Measurements from ENCODE around the gene TYROBP.
"Not testable (repeated sequence)": the region's sequence is repeated elsewhere in the genome, so short reads cannot be mapped to it uniquely, and the experiment has no call there.

The TYROBP gene

DNA sequence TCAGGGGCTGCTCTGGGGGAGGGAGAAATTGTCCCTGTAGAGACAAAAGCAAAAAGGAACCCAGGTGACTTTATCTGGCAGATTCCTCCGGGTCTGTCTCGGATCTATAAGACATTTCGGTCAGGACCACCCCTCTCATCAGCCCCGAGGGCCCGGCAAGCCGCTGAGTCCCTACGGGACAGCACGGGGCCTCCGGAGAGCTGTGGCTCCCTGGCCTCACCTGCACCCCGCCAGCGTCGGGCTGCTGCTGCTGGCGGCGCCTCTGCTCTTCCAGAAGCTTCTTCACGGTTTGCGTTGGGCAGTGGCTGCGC is 9.6 kb downstream of the TYROBP start:
- no peak for DNase-seq

DNA sequence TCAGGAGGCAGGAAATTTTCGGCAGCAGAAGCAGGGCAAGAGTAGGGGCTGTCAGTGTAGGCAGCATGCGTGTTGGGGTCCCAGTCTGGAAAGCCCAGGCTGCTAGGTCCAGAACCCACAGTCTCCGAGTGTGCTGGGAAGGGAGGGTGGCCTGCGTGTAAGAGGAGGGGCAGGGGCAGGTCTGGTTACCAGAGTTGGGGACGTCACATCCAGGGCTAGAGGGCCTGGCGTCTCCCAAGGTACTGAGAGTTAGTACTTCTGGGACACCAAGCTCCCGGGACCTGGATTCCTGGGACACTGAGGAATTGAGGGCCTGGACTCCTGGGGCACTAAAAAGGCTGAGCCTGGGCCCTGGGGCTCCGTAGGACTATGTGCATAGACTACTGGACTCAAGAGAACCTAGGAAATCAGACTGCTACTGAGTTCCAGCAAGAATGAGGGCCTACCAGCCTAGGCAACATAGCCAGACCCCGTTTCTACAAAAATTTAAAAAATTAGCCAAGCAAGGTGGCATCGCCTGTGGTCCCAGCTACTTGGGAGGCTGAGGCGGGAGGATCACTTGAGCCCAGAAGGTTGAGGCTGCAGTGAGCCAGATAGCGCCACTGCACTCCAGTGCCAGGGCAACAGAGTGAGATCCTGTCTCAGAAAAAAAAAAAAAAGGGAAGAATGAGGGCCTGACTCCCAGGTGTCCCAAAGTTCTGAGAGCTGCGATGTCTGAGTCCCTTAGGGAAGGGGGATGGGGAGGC is 10.2 kb downstream of the TYROBP start:
- no peak for DNase-seq

DNA sequence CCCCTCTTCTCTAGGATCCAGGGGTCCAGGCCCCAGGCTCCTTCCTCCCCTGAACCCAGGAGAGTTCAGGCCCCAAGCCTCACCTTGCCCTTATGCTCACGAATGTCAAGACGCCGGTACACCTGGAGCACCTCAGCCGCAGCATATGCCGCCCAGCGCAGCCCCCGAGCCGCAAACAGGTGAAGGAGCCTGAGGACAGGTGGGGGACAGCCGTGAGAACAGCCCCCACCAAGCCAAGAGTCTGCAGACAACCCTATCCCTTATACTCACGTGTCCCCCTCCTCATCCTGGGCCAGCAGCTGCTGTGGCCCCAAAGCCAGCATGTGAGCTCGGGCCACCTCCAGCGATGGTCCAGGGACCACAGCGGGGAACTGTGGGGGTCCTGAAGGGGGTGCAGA is 11.5 kb downstream of the TYROBP start:
- DNase-seq: no peak

DNA sequence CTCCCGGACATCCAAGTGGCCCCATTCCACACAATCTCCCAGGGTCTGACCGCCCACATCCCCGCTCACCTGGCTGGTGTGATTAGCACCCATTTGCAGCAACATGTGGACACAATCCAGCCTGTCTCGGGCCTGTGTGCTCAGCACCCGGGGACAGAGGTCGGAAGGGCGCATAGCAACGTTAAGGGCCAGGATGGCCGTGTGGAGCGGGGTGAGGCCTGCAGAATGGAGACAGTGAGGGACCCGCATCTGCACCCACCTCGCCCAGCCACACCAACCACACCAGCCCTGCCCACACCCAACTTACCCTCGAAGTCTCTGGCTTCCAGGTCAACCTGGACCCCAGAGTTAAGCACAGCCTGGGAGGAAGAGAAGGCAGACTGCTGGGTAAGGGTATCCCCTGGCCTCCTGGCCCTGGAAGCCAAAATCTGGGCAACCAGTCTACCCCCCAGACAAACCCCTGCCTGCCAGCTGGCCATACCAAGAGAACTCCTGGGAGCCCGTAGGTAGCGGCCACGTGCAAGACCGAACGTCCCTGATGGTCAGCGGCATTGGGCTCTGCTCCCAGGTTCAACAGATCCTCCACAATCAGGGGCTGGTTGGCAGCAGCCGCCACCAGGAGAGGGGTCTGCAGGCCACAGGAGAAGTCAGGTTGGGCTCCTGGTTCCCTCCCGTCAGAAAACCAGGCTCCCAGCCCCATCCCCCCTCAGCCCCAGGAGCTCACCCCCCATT is 12.0 kb downstream of the TYROBP start:
- DNase-seq: no peak

DNA sequence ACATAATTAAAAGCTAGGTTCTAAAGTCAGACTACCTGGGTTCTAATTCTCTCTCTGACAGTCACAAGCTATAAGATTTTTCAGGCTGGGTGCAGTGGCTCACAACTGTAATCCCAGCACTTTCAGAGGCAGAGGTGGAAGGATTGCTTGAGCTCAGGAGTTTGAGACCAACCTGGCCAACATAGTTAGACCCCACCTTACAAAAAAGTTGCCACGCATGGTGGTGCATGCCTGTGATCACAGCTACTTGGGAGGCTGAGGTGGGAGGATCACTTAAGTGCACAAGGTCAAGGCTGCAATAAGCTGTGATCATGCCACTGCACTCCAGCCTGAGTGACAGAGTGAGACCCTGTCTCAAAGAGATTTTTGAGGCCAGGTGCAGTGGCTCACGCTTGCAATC is 13.8 kb downstream of the TYROBP start:
- no peak for DNase-seq

DNA sequence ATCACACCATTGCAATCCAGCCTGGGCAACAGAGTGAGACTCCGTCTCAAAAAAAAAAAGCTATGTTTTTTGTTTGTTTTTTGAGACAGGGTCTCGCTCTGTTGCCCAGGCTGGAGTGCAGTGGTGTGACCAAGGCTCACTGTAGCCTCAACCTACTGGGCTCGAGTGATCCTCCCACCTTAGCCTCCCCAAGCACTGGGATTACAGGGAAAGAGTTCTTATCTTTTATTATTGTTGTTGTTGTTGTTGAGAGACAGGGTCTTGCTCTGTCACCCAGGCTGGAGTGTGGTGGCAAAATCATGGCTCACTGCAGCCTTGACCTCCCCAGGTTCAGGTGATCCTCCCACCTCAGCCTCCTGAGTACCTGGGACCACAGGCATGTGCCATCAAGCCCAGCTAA is 16.3 kb downstream of the TYROBP start:
- DNase-seq: not testable (repeated sequence)

DNA sequence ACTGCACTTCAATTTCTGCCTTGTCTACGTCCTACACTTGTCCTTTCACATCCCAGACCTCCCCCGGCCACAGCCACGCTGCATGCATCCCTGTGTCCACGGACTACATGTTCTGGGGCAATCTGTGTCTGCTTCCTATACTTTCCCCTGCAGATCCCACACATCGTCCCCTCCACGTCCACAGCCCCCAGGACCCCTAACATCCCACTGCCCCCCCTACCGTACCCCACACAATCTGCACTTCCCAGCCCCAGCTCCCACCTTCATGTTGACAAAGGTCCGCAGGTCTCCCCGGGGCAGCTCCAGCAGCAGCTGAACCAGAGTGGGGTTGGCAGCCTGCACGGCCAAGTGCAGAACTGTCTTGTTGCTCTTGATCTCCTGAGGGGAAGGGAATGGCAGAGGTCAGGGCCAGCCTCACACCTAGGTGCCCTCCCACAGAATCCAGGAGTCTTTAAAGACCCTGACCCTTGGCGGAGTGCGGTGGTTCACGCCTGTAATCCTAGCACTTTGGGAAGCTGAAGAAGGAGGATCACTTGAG is 17.9 kb downstream of the TYROBP start:
- DNase-seq: no peak

DNA sequence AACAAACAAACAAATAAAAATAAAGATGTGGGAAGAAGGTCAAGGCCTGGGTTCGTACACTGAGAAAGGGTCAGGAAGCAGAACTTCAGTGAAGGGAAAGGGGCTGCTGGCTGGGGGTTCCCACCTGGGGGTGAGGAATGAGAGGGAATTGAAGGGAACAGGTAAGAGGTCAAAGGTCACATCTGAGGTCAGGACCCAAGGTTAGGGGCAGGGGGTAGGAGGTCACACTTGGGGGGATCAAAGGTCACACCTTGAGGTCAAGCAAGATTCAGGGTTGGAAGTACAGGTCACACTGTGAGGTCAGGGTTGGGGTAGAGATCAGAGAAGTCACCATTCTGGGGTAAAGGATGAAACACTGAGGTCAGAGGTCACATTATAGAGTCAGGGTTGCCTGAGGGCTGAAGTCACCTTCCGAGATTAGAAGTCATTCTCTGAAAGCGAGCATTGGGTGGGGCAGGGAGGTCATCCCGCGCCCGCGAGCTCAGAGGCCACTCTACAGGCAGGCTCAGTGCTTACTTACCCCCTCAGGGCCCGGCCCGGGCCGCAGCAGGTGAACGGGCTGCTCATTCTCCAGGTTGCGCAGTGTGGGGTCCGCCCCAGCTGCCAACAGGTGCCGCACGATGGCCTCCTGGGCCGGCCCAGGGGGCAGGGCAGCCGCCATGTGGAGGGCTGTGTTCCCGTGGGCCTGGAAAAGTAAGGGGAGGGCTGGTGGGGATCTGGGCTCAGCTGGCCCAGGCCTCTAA is 18.6 kb downstream of the TYROBP start:
- DNase-seq: no peak

DNA sequence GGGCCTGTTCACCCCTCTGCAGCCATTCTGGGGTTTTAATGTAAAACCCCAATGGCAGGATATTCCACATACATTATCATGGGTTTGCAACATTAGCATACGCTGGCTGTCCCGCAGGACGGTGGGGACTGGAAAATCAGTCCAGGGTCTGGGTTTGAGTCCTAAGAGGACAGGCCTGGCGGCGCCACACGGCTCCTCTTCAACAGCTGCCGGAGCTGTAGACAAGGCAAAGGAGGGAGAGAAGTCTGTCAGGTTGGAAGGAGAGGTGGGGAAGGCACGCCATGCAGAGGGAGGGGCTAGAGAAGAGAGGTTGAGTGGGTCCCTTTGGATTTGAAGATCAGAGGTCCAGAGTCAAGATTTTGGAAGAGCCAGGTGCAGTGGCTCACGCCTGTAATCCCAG is 19.7 kb downstream of the TYROBP start:
- DNase-seq: no peak

DNA sequence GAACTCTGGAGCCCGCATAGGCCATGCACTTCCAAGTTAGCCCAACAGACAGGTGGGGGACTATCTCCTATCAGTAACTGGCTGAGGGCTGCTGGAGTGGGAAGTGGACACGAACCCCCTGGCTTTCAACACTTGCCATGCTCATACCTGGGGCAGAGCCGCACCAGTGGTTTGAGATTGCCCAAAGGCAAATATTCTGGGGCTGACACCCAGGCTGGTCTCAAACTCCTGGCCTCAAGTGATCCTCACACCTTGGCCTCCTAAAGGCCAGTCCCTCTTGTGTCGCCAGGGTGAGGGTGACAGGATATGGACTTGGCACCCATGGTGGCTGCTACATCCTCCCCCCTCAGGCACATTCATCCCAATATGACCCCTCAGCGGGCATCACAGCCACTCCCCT is 20.9 kb downstream of the TYROBP start:
- DNase-seq: no peak

DNA sequence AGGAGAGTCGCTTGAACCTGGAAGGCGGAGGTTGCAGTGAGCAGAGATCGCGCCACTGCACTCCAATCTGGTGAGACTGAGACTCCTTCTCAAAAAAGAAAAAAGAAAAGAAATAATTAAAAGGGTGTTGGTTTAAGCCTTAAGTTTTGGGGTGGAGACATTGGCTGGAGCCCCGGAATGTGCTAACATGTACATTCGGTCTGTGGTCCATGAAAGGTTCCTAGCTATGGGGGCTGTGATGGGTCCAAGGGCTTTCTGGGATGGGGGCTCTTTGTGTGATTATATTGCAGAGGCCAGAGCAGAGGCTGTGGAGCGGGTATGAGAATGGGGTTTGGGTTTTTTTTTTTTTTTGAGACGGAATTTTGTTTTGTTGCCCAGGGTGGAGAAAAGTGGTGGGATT is 22.2 kb downstream of the TYROBP start:
- DNase-seq: no peak

DNA sequence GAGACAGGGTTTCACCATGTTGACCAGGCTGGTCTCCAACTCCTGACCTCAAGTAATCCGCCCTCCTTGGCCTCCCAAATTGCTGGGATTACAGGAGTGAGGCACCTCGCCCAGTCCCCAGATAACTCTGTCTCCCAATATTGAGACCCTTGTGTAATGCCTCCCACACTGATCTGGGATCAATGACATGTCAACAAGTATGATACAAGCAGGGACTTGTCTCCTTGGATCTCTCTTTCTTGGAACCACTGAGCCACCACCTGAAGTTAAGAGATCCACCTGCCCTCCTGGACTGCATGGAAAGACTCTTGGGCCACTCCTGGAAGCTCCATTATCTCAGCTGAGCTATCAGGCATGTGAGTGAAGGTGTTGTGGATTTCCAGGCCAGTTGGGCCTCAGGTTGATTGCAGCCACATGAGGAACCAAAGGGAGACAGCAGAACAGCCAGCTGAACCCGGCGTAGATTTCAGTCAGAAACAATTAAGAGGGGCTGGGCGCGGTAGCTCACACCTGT is 22.8 kb downstream of the TYROBP start:
- no peak for DNase-seq

DNA sequence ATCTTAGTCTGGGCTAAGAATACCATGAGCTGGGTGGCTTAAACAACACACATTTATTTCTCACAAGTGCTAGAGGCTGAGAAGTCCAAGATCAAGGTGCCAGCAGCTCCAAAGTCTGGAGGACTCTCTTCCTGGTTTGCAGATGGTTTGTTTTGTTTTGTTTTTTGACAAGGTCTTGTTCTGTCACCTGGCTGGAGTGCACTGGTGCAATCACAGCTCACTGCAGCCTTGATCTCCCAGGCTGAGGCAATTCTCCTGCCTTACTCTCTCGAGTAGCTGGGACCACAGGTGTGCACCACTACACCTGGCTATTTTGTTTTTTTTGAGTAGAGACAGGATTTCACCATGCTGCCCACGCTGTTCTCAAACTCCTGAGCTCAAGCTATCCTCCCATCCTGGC is 24.2 kb downstream of the TYROBP start:
- no peak for DNase-seq

DNA sequence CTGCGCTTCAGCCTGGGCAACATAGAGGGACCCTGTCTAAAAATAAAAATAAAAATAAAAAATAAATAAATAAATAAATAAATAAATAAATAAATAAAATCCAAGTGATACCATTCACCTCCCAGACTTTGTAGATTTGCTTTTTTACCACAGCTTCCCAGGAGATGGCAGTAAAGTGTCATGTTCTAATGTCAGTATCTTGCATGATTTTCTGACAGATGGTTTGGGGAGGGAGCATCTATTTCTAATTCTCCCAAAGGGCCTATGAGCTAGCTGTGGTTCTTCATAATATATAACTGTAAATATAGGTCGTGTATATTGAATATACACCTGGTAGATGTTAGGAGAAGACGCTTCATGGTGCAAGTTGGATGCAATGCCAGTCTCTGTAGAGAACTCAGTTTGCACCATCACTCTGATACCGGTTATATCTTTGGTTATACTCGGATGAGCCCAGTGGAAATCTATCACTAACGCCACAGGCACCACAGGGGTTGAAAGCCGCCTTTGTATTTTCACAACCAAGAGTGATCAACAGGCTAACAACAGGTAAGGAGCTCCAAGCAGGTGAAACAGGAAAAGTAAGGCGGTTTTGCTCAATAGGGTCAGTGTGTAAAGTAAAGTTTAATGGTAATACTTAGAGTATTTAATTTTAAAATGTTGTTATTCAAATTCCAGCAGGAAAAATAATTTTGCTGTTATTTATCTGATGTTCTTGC is 25.8 kb downstream of the TYROBP start:
- peak; percentile 34 to 75 for DNase-seq

DNA sequence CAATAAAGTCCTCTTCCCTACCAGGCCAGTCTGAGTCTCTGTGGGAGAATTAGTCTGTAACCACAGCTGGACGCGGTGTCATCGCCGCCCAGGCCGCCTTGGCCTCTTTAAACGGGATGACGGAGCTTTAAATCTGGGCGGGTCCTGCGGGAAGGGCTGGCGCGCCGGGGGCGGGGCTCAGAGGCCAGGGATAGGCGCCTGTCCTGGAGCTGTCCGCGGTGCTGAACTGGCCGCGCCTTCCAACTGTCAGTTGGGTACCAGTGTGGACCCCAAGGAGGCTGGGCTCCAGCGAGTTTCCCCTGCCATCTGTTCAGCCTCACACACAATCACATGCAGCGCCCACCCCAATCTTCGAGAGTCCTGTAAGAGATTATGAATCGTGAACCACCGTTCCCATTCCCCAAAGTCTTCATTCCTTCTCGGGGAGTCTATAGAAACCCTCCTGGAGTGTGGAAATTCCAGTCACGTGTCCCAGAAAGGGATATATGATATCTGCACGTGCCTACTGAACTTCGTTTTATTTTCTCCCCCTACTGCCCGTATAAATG is 28.3 kb downstream of the TYROBP start:
- peak; percentile 5 to 60 for DNase-seq

DNA sequence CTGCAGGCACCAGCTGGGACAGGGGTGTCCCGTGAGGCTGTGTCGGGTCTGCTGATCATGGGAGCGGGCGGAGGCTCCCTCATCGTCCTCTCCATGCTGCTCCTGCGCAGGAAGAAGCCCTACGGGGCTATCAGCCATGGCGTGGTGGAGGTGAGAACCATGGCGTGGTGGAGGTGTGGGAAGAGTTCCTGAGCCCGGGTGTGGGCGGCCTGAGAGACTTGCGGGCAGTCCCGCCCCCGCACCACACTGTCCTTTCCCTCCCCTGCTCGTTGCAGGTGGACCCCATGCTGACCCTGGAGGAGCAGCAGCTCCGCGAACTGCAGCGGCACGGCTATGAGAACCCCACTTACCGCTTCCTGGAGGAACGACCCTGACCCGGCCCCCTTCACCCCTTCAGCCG is 29.0 kb downstream of the TYROBP start:
- DNase-seq: no peak

DNA sequence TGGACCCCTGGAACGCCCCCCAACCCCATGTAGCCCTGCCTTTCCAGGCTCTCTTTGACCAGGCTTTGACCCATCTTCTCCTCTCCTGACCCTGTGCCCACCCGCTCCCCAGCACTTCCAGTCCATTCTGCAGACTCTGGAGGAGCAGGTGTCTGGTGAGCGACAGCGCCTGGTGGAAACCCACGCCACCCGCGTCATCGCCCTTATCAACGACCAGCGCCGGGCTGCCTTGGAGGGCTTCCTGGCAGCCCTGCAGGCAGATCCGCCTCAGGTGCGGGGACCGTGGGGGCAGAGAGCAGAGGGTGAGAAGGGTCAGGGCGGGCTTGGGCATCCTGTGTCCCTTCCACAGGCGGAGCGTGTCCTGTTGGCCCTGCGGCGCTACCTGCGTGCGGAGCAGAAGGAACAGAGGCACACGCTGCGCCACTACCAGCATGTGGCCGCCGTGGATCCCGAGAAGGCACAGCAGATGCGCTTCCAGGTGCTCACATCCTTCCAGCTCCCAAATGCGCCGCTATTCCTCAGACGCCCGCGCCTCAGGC is 33.6 kb downstream of the TYROBP start:
- DNase-seq: no peak

DNA sequence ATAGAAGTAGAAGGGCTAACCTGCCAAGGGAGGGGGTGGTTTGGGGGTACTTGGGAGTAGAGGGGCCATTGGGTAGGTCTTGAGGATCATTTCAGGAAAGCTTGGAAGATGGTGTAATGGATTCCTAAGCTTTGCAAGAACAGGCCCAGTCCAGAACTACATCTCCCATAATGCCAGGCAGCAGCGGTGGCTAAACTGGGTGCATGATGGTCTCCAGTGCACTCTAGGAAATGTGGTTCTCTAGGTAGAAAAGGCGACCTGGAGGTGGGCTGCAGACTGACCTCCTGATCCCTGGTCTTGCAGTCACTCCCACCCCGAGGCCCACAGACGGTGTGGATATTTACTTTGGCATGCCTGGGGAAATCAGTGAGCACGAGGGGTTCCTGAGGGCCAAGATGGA is 35.9 kb downstream of the TYROBP start:
- DNase-seq: no peak

DNA sequence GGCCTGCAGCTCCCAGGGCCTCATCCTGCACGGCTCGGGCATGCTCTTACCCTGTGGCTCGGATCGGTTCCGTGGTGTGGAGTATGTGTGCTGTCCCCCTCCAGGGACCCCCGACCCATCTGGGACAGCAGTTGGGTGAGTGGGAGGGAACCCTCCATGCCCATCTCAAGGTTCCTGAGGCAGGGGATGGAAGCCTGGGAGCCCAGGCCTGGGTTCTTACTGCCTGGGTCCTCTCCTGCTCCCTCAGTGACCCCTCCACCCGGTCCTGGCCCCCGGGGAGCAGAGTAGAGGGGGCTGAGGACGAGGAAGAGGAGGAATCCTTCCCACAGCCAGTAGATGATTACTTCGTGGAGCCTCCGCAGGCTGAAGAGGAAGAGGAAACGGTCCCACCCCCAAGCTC is 36.5 kb downstream of the TYROBP start:
- no peak for DNase-seq

DNA sequence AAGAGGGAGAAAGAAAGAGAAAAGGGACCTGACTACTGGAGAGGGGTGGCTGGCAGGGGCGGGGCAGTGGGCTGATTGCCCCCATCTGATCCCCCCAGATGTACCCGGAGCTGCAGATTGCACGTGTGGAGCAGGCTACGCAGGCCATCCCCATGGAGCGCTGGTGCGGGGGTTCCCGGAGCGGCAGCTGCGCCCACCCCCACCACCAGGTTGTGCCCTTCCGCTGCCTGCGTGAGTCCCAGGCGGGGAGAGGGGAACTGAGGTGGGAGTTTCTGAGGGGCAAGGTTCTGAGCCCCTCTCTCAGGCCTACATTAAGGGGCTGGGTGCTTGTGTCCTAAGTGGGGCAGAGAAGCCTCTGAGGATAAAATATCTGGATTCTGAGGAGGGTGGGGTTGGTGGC is 37.3 kb downstream of the TYROBP start:
- DNase-seq: no peak

DNA sequence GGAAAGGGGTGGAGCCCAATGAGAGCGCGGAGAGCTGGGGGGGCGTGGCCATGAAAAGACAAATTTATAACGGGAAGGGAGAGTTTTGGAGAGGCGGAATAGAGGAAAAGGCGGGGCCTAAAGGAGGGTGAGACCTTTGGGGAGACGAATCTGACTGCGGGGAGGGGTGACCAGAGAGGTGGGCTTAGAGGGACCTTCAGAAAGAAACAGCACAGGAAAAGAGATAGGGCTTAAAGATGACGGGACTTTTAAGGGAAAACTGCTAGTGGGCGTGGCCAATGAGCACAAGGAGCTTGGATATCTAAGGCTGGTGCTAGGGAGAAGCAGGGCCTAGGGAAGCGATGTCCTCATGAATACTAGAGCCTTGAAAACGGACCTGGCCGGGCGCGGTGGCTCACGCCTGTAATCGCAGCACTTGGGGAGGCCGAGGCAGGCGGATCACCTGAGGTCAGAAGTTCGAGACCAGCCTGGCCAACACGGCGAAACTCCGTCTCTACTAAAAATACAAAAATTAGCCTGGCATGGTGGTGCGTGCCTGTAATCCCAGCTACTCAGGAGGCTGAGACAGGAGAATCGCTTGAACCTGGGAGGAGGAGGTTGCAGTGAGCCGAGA is 37.9 kb downstream of the TYROBP start:
- peak; percentile 90 to 92 for DNase-seq
